ENCODE data around the gene GPR143. TPM values are rescaled to one million over a fixed set of nuclear protein-coding genes. Genes with fewer than 3 reads are reported as not detected.
"Not testable (repeated sequence)": the region's sequence is repeated elsewhere in the genome, so short reads cannot be mapped to it uniquely, and the experiment has no call there.

Gene GPR143
- total RNA-seq, 1 experiment from 2014 or later: not detected

DNA sequence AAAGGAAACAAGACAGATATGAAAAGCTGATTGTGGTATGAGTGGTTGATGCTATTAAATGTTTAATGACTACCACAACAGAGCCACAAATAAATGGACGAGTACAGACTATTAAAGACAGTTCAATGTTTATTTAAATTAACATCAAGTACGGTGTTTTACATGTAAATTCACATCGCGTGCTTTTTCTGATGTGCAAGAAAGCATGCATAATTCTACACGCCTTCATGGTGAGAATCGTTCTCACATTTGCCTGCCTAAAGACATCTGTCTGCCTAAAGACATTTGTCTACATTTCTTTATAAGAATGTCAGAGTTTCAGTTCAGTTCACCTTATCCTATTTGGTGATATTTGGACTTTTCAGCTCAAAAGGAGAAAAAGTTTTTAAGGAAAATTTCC is 7.3 kb upstream of the GPR143 start:
- Histone ChIP-seq H3K9me3 (ENCODE audit: control insufficient read depth, insufficient read depth, low read depth, low read length) (no peaks in the 10 kb centered on the region), H3K4me1 (ENCODE audit: control insufficient read depth, insufficient read depth, low read length) (no peaks in the 10 kb centered on the region), H3K36me3 (ENCODE audit: control insufficient read depth, insufficient read depth, low read length) (no peaks in the 10 kb centered on the region), H3K27ac (ENCODE audit: low read length) (no peak overlapping the region), H3K27me3 (ENCODE audit: control insufficient read depth, insufficient read depth, low read length) (no peaks in the 10 kb centered on the region), H3K4me3 (ENCODE audit: low read depth in 2 of 2, low read length in 2 of 2) (no peak overlapping the region)
- no peak for ATAC-seq
- no peak for DNase-seq (ENCODE audit: low read depth, low spot score)
- intact Hi-C loops (cut with micrococcal nuclease; ENCODE audit: unreplicated experiment): no loop called here
- in situ Hi-C loops (cut with HindIII; ENCODE audit: low pct_unique_long_range_greater_than_20kb, low sequenced_read_pairs): no loop called here
- BruUV-seq (replicated peaks): no TSS peak
- ChIA-PET CTCF (no interaction called here), POLR2A (no interaction called here)
- TF ChIP-seq POLR2AphosphoS5 (IDR thresholded peaks at IDR 0.05; ENCODE audit: low read depth, low read length) (no peak), SIN3A (IDR thresholded peaks at IDR 0.05; ENCODE audit: borderline replicate concordance, insufficient read depth, low read depth, low read length) (no peak)
- TF ChIP-seq, protein P1, sequence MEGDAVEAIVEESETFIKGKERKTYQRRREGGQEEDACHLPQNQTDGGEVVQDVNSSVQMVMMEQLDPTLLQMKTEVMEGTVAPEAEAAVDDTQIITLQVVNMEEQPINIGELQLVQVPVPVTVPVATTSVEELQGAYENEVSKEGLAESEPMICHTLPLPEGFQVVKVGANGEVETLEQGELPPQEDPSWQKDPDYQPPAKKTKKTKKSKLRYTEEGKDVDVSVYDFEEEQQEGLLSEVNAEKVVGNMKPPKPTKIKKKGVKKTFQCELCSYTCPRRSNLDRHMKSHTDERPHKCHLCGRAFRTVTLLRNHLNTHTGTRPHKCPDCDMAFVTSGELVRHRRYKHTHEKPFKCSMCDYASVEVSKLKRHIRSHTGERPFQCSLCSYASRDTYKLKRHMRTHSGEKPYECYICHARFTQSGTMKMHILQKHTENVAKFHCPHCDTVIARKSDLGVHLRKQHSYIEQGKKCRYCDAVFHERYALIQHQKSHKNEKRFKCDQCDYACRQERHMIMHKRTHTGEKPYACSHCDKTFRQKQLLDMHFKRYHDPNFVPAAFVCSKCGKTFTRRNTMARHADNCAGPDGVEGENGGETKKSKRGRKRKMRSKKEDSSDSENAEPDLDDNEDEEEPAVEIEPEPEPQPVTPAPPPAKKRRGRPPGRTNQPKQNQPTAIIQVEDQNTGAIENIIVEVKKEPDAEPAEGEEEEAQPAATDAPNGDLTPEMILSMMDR (IDR thresholded peaks at IDR 0.05): no peak

DNA sequence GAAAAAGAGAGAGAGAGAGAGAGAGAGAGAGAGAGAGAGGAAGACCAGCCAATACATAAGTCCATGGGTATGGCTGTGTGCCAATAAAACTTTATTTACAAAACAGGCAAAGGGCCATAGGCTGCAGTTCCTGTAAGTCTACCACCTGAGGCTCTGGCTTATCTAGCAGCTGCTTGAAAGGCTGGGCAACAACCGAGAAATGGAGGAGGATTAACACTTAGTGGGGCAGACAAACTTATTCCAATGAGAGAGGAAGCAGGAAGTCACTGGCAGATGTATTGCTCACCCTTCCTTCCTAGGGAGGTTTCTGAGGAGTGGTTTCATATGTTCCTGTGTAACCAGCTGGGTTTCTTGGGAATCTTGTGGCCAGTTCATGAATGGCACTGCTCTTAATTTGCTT is 4.7 kb upstream of the GPR143 start:
- ChIA-PET POLR2A (no interaction called here), CTCF (no interaction called here)
- H3K9me3 ChIP-seq (ENCODE audit: control insufficient read depth, insufficient read depth, low read depth, low read length): no peaks in the 10 kb centered on the region
- no peak overlapping the region for H3K4me3 ChIP-seq (ENCODE audit: low read depth in 2 of 2, low read length in 2 of 2)
- TF ChIP-seq TCF7L2 (IDR thresholded peaks at IDR 0.05; ENCODE audit: low read depth, low read length) (no peak), SIN3A (IDR thresholded peaks at IDR 0.05; ENCODE audit: borderline replicate concordance, insufficient read depth, low read depth, low read length) (no peak), POLR2AphosphoS5 (IDR thresholded peaks at IDR 0.05; ENCODE audit: low read depth, low read length) (no peak)
- TF ChIP-seq, protein P2, sequence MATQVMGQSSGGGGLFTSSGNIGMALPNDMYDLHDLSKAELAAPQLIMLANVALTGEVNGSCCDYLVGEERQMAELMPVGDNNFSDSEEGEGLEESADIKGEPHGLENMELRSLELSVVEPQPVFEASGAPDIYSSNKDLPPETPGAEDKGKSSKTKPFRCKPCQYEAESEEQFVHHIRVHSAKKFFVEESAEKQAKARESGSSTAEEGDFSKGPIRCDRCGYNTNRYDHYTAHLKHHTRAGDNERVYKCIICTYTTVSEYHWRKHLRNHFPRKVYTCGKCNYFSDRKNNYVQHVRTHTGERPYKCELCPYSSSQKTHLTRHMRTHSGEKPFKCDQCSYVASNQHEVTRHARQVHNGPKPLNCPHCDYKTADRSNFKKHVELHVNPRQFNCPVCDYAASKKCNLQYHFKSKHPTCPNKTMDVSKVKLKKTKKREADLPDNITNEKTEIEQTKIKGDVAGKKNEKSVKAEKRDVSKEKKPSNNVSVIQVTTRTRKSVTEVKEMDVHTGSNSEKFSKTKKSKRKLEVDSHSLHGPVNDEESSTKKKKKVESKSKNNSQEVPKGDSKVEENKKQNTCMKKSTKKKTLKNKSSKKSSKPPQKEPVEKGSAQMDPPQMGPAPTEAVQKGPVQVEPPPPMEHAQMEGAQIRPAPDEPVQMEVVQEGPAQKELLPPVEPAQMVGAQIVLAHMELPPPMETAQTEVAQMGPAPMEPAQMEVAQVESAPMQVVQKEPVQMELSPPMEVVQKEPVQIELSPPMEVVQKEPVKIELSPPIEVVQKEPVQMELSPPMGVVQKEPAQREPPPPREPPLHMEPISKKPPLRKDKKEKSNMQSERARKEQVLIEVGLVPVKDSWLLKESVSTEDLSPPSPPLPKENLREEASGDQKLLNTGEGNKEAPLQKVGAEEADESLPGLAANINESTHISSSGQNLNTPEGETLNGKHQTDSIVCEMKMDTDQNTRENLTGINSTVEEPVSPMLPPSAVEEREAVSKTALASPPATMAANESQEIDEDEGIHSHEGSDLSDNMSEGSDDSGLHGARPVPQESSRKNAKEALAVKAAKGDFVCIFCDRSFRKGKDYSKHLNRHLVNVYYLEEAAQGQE (IDR thresholded peaks at IDR 0.05; ENCODE audit: insufficient read depth in 1 of 2, low read depth in 2 of 2, low read length in 1 of 2): no peak
- TF ChIP-seq, protein P1 (IDR thresholded peaks at IDR 0.05): no peak
- no peaks in the 10 kb centered on the region for H3K4me1 ChIP-seq (ENCODE audit: control insufficient read depth, insufficient read depth, low read length)
- in situ Hi-C loops (cut with HindIII; ENCODE audit: low pct_unique_long_range_greater_than_20kb, low sequenced_read_pairs): no loop called here
- H3K36me3 ChIP-seq (ENCODE audit: control insufficient read depth, insufficient read depth, low read length): no peaks in the 10 kb centered on the region
- no peak for DNase-seq (ENCODE audit: low read depth, low spot score)
- no peaks in the 10 kb centered on the region for H3K27me3 ChIP-seq (ENCODE audit: control insufficient read depth, insufficient read depth, low read length)
- intact Hi-C loops (cut with micrococcal nuclease; ENCODE audit: unreplicated experiment): no loop called here
- no peak overlapping the region for H3K27ac ChIP-seq (ENCODE audit: low read length)
- ATAC-seq: no peak
- no TSS peak for BruUV-seq (replicated peaks)

DNA sequence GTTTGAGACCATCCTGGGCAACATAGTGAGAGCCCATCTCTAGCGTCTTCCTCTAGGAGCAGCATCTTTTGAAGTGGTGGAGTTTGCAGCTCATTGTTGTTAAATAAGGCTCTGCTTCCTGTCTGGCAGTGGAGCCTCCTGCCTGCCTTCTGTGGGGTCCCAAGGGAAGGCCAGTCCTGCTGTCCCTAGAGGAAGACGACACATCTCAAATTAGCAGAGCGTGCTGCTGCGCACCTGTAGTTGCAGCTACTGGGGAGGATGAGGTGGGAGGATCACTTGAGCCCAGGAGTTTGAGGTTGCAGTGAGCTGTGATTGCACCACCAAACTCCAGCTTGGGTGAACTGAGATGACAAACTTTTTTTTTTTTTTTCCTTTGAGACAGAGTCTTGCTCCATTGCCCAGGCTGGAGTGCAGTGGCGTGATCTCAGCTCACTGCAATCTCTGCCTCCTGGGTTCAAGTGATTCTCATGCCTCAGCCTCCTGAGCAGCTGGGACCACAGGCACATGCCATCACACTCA is 2.7 kb upstream of the GPR143 start:
- H3K4me3 ChIP-seq (ENCODE audit: low read depth in 2 of 2, low read length in 2 of 2); H3K27me3 ChIP-seq (ENCODE audit: control insufficient read depth, insufficient read depth, low read length); BruUV-seq (replicated peaks); in situ Hi-C loops (cut with HindIII; ENCODE audit: low pct_unique_long_range_greater_than_20kb, low sequenced_read_pairs); POLR2A ChIA-PET; CTCF ChIA-PET; H3K27ac ChIP-seq (ENCODE audit: low read length); DNase-seq (ENCODE audit: low read depth, low spot score); ATAC-seq; intact Hi-C loops (cut with micrococcal nuclease; ENCODE audit: unreplicated experiment); H3K36me3 ChIP-seq (ENCODE audit: control insufficient read depth, insufficient read depth, low read length); H3K4me1 ChIP-seq (ENCODE audit: control insufficient read depth, insufficient read depth, low read length); H3K9me3 ChIP-seq (ENCODE audit: control insufficient read depth, insufficient read depth, low read depth, low read length): not testable (repeated sequence)
